ENCODE results near the gene ANKRD13A. TPM values are rescaled to one million over a fixed set of nuclear protein-coding genes. Genes with fewer than 3 reads are reported as not detected.

ANKRD13A gene
- total and polyA plus RNA-seq, 2 of the 13 experiments (the other 11 are each of a cell fraction or from before 2014, with no cell fraction given): 34.1 to 41.6 TPM

GRCh38 chr12:110010853-110011723, 11.9 kb downstream of the ANKRD13A start (continued):
- TF ChIP-seq U2AF2 (IDR thresholded peaks at IDR 0.05; ENCODE audit: low read depth, low read length) (no peak), TCF7L2 (IDR thresholded peaks at IDR 0.05; ENCODE audit: low read depth, low read length) (no peak), NFYC (CRISPR knock-in tag; IDR thresholded peaks at IDR 0.05) (no peak), ZNF878 (CRISPR knock-in tag; IDR thresholded peaks at IDR 0.05) (no peak), IRF9 (CRISPR knock-in tag; IDR thresholded peaks at IDR 0.05; ENCODE audit: borderline replicate concordance) (no peak), POGZ (CRISPR knock-in tag; IDR thresholded peaks at IDR 0.05) (peak; percentile 88), PBX2 (CRISPR knock-in tag; IDR thresholded peaks at IDR 0.05) (peak; percentile 28; the same call in 1 of the 2 replicates), BATF2 (CRISPR knock-in tag; IDR thresholded peaks at IDR 0.05) (no peak), HNF4A (CRISPR knock-in tag; IDR thresholded peaks at IDR 0.05) (peak; percentile 91), RORA (CRISPR knock-in tag; IDR thresholded peaks at IDR 0.05) (no peak), ZNF574 (CRISPR knock-in tag; IDR thresholded peaks at IDR 0.05) (peak; percentile 51; the same call in 1 of the 2 replicates)
- TF ChIP-seq, protein P1, sequence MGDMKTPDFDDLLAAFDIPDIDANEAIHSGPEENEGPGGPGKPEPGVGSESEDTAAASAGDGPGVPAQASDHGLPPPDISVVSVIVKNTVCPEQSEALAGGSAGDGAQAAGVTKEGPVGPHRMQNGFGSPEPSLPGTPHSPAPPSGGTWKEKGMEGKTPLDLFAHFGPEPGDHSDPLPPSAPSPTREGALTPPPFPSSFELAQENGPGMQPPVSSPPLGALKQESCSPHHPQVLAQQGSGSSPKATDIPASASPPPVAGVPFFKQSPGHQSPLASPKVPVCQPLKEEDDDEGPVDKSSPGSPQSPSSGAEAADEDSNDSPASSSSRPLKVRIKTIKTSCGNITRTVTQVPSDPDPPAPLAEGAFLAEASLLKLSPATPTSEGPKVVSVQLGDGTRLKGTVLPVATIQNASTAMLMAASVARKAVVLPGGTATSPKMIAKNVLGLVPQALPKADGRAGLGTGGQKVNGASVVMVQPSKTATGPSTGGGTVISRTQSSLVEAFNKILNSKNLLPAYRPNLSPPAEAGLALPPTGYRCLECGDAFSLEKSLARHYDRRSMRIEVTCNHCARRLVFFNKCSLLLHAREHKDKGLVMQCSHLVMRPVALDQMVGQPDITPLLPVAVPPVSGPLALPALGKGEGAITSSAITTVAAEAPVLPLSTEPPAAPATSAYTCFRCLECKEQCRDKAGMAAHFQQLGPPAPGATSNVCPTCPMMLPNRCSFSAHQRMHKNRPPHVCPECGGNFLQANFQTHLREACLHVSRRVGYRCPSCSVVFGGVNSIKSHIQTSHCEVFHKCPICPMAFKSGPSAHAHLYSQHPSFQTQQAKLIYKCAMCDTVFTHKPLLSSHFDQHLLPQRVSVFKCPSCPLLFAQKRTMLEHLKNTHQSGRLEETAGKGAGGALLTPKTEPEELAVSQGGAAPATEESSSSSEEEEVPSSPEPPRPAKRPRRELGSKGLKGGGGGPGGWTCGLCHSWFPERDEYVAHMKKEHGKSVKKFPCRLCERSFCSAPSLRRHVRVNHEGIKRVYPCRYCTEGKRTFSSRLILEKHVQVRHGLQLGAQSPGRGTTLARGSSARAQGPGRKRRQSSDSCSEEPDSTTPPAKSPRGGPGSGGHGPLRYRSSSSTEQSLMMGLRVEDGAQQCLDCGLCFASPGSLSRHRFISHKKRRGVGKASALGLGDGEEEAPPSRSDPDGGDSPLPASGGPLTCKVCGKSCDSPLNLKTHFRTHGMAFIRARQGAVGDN (CRISPR knock-in tag; IDR thresholded peaks at IDR 0.05): peak; percentile 28; the same call in 1 of the 2 replicates
- TF ChIP-seq, protein P2, sequence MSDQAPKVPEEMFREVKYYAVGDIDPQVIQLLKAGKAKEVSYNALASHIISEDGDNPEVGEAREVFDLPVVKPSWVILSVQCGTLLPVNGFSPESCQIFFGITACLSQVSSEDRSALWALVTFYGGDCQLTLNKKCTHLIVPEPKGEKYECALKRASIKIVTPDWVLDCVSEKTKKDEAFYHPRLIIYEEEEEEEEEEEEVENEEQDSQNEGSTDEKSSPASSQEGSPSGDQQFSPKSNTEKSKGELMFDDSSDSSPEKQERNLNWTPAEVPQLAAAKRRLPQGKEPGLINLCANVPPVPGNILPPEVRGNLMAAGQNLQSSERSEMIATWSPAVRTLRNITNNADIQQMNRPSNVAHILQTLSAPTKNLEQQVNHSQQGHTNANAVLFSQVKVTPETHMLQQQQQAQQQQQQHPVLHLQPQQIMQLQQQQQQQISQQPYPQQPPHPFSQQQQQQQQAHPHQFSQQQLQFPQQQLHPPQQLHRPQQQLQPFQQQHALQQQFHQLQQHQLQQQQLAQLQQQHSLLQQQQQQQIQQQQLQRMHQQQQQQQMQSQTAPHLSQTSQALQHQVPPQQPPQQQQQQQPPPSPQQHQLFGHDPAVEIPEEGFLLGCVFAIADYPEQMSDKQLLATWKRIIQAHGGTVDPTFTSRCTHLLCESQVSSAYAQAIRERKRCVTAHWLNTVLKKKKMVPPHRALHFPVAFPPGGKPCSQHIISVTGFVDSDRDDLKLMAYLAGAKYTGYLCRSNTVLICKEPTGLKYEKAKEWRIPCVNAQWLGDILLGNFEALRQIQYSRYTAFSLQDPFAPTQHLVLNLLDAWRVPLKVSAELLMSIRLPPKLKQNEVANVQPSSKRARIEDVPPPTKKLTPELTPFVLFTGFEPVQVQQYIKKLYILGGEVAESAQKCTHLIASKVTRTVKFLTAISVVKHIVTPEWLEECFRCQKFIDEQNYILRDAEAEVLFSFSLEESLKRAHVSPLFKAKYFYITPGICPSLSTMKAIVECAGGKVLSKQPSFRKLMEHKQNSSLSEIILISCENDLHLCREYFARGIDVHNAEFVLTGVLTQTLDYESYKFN (CRISPR knock-in tag; conservative IDR thresholded peaks at IDR 0.05): peak; percentile 86

Data from HepG2 (cell line).